T-helper 2 cell treated with Interferon-gamma antibody and Interleukin-4, amounts not matched to agents 100 ng/mL and 5 ng/mL, for 36 hours (primary cell): ENCODE data around the gene NEURL1. TPM values are rescaled to one million over a fixed set of nuclear protein-coding genes. Genes with fewer than 3 reads are reported as not detected.

ENCODE experiments used
- intact Hi-C: fragments of 100-400 bp; cut with micrococcal nuclease; formaldehyde crosslinking; loops from one replicate; pipeline ENCODE4 v1.15.1; 2023
- total RNA-seq: library from RNA; stranded (reverse); gene quantifications from 2 replicates; pipeline ENCODE4 v1.2.3, GENCODE V29; 2022

Gene NEURL1, protein sequence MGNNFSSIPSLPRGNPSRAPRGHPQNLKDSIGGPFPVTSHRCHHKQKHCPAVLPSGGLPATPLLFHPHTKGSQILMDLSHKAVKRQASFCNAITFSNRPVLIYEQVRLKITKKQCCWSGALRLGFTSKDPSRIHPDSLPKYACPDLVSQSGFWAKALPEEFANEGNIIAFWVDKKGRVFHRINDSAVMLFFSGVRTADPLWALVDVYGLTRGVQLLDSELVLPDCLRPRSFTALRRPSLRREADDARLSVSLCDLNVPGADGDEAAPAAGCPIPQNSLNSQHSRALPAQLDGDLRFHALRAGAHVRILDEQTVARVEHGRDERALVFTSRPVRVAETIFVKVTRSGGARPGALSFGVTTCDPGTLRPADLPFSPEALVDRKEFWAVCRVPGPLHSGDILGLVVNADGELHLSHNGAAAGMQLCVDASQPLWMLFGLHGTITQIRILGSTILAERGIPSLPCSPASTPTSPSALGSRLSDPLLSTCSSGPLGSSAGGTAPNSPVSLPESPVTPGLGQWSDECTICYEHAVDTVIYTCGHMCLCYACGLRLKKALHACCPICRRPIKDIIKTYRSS
- total RNA-seq: 1.5 TPM in 2 replicates

DNA sequence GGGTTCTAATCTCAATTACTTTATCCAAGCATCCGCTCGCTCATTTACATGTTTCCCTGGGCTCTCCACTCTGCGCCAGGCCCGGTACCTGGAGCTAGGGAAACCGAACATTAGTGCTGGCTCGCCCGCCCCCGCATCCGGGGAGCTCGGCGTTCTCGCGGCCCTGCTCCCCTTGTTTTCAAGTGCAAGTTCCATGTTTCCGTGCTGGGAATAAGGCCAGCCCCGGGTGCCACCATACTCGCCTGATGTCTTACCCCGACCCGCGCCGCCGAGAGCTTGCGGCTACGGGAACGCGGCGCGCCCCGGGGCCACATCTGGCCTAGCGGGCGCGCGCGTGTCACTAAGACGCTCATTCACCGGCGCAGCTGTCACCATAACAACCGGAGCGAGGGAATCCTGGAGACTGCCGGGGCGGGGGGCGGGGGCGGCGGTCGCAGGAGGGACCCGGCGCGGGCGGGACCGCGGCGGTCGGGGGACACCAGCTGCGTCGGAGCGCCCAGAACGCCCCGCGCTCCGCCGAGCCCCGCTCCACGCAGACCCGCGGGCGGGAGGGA, at the start of gene NEURL1:
TSS of gene NEURL1 (plus strand) at position 344 of the 554 bp plus-strand sequence. CDS start 683 bp downstream, outside the sequence.
- intact Hi-C loops: loop anchor here (10.0 kb wide), 1 partner anchor 91 kb away; no protein-coding TSS in a partner anchor

GRCh38 chr10:103444478-103444877, 49.0 kb upstream of the NEURL1 start:
- intact Hi-C loops: no loop called here

GRCh38 chr10:103445366-103445765, 48.1 kb upstream of the NEURL1 start:
- intact Hi-C loops: no loop called here

- intact Hi-C loops: no loop called here
Measured at GRCh38 chr10:103445767-103446567, 47.5 kb upstream of the NEURL1 start.

DNA sequence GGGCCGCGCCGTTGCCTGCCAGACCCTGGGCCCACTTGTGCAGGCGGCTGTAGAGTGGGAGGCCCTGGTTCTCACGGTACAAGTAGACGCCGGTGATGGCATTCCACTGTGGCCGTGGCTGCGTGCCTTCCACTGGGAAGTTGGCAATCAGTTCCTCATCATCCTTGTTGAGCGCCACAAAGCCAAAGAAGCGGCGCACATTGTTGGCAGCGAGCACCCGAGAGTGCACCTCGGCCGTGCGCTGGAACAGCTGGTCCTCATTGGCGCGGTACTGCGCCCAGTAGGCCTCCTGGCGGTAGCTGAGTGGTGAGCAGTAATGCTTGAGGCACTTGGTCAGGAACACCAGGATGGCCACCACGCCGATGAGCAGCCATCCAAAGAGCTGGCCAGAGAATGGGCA, 46.3 kb upstream of the NEURL1 start:
- intact Hi-C loops: no loop called here

DNA sequence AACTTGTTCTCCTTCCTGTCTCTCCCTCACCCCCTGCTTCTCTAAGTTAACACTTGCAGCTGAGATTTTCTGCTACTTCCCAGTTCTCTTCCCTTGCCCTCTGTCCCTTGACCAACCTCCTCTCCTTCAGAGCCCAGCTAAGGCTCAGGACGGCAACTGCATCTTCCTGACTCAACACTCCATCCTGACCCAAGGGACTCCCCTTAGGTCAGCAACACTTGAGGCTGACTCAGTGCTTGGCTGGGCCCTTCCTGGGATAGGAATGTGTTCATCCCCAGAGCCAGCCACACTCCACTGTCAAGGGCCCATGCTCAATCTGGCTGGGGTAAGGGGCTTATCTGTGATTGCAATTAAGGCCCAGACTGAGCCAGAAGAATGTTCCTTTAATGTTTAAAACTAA, 44.8 kb upstream of the NEURL1 start:
- intact Hi-C loops: no loop called here

- intact Hi-C loops: loop anchor here (2.0 to 5.0 kb wide), 2 partner anchors 33 to 52 kb away; partner anchors contain the start of genes ATP5MK and PDCD11
Measured at GRCh38 chr10:103449208-103450144, 44.0 kb upstream of the NEURL1 start.

- intact Hi-C loops: loop anchor here (2.0 to 5.0 kb wide), 2 partner anchors 33 to 53 kb away; partner anchors contain the start of genes ATP5MK and PDCD11
Measured at GRCh38 chr10:103450201-103450695, 43.3 kb upstream of the NEURL1 start.

DNA sequence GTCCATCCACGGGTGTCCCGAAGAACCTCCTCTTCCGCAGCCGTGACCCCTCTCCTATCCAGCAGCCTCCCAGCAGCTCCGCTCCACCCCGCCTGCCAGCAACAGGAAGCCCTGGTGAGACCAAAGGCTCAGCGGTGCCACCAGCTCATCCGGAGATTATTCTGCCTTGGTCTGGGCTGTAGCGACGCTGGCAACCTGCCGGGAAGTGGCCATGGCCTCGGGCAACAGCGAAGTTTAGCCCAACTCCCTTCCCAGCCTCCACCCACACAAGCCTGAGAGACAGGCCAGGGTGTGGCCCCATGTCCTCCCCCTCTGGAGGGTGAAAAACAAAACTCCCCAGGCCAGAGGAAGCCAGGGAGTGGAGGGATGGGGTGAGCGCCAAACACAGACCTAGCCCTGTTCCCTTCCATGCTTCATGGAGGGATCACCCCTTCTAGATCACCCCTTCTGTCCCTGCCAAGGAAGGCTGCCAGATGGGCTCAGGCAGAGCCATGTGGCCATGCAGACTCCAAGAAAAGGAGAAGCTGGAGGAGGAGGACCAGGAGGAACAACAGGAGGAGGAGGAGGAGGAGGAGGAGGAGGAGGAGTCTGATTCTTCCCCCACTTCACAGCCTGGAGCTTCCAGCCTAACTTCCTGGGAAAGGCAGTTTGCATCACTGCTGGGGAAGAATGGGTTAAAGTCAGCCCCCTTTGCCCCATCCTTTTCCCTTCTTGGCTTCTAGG, 42.3 kb upstream of the NEURL1 start:
- intact Hi-C loops: loop anchor here (2.0 to 5.0 kb wide), 2 partner anchors 32 to 54 kb away; partner anchors contain the start of genes ATP5MK and PDCD11

DNA sequence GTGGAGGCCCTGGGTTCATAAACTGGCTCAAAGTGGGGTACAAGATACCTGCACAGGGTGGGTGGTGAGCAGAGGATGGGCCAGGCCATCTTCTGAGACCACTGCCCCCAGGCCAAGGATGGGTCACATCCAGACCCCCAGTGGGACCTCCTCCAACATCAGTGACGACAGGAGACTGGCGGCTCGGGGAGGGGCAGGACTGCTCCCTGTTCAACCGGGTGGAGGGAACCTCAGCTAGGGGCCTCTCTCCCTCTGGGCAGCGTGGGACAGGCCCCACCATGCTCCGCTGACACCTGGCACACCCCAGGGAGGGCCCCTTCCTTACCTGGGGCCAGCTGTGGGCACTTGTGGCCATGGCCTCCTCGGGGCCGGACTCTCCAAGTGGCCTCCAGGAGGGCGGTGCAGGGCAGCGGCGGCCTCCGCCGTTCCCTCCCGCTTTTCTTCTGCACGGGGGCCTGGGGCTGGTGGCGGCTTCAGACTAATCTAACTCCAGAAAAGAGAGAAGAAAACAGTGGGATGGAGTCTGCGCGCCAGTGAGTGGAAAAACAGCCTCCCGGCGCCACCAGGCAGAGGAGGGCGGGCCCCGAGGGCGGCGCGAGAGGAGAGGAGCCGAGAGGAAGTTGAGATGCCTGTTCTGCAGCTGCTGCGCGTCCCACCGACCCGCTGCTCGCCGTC, 41.5 kb upstream of the NEURL1 start, which contains the start of gene CALHM2:
TSS of gene CALHM2 (minus strand) at position 540 of the 675 bp plus-strand sequence. CDS start 2,429 bp downstream, outside the sequence.
- intact Hi-C loops: loop anchor here (1.0 to 5.0 kb wide), 3 partner anchors 19 to 55 kb away; partner anchors contain the start of genes ATP5MK and PDCD11

- intact Hi-C loops: loop anchor here (1.0 to 5.0 kb wide), 2 partner anchors 19 to 55 kb away; partner anchors contain the start of genes ATP5MK and PDCD11
Measured at GRCh38 chr10:103452506-103453230, 40.8 kb upstream of the NEURL1 start.

DNA sequence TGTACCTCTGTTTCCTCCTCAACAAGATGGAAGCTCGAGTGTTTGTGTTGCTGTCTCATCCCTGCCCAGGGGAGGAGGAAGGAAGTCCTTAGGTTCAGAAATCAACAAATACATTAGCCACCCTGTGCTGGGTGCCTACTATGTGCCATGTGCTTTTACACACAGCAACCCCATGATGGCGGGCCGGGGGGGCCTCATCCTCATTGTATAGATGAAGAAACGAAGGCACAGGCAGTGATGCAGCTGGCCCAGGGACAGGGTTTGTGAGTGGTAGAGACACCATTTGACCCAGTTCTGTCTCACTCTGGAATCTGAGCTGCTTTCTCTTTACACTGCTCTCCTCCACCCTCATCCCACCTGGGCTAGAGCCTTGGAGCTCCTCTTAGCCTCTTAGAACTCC, 39.5 kb upstream of the NEURL1 start:
- intact Hi-C loops: loop anchor here (5.0 kb wide), 1 partner anchor 57 kb away; the partner anchor contains the start of genes ATP5MK and PDCD11

- intact Hi-C loops: no loop called here
Measured at GRCh38 chr10:103455235-103455634, 38.3 kb upstream of the NEURL1 start.

DNA sequence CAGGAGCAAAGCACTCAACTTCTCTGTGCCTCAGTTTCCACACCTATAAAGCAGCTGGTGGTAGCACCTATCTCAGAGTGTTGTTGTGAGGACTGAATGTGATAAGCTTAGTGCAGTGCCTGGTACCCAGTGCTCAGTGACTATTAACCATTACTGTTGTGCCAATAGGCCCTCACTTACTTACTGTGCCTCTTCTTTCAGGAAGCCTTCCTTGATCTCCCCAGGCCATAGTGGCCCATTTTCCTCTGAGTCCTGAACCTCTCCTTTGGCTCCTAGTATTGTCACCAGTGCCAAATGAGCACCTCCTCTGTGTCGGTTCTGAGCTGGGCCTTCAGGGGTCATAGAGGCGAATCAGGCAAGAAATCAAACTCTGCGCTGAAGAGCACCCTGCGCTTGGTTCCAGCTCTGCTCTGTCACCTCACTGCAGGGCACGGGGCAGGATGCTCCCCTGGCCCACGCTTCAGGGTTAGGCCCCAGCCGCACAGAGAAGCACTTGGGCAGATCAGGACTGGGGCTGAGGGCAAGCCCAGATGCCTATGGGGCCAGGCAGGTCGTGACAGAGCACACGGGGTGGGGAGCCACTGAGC, 37.3 kb upstream of the NEURL1 start:
- intact Hi-C loops: no loop called here

DNA sequence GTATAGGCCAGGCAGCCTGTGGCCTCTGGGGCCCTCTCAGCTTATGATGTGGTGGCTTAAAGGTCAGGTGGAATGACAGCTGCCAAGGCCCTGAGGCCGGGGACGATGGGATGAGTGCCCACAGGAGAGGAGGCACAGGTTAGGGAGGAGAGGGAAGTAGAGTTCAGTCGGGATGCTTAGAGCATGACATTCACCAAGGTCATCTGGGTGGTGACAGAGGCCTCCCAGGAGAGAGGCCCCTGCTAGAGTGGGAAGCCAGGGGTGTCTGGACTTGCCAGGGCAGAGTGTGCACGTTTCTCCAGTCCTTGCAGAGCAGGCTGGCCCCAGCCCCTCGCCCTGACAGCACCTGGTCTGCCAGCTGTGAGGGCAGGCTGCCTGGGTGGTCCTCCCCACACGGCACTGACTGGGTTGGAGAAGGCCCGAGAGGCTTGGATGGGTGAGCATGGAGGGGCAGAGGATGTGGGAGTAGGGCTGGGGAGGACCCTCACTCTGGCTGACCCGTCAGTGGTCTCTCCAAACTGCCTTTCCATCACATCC, 36.3 kb upstream of the NEURL1 start:
- intact Hi-C loops: no loop called here

DNA sequence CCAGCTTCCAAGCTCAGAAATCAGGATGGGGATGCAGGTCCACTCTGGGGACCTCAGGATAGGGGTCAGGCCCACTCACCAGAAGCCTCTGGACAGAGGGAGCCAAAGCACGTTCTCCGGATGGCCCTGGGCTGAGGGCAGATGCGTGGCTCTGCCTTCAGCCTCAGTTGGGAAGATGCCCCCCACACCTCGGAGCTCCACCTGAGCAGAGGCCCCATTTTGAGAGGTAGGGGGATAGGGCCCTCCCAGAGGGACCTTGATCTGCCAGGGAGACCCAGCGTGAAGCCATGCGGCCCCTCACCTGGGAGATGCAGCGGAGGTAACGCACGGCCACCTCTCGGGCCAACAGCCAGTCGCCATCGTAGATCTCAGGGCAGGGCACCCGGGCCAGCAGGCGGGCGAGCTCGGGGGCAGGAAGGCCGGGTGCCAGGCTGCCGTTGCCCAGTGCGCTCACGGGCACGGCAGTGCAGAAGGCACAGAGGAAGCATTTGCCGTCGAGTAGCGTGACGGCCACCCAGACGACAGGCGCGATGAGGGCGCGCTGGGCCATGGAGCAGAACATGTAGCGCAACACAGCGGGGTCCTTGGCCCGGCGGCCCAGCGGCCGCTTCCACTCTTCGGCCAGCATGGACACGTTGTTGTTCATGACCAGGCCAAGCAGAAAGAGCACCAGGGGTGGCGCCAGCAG, 35.5 kb upstream of the NEURL1 start:
- intact Hi-C loops: no loop called here
